HG03558 (cell line): ENCODE data around the gene DNAJB2.
A peak's percentile ranks its signal among the peaks of the same experiment; 100 is the strongest.
"Not testable (repeated sequence)": the region's sequence is repeated elsewhere in the genome, so short reads cannot be mapped to it uniquely, and the experiment has no call there.

Source experiments
- ATAC-seq: cut with Tn5 transposase; IDR thresholded peaks from one replicate; pipeline ENCODE4 v1.9.1; 2021; ENCODE audit warnings: moderate number of reproducible peaks; ENCODE audit not compliant: unreplicated experiment; ENCODE audit errors: extremely low read depth

Gene DNAJB2

DNA sequence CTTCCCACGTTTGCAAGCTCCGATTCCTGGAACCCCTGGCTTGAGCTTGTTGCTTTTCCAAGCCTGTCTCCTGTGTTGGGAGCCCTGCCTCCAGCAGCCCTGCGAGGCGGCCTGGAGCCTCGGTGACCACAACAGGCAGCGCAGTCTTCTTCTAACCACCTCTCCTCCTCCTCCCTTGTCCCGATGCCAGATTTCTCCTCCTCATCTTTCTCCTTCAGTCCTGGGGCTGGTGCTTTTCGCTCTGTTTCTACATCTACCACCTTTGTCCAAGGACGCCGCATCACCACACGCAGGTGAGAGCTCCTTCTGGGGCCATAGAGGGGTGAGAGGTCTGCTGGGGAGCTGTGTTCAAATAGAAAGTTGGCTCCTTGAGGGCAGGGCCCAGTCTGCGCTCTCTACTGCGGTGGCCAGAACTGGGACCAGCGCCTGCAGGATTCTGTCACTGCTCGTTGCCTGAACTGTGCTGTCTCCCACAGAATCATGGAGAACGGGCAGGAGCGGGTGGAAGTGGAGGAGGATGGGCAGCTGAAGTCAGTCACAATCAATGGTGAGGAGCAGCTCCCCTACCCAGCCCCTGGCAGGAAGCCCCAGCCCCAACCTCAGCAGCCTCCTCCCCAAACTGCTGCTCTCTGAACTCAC is 3.9 kb downstream of the DNAJB2 start:
- ATAC-seq: no peak

DNA sequence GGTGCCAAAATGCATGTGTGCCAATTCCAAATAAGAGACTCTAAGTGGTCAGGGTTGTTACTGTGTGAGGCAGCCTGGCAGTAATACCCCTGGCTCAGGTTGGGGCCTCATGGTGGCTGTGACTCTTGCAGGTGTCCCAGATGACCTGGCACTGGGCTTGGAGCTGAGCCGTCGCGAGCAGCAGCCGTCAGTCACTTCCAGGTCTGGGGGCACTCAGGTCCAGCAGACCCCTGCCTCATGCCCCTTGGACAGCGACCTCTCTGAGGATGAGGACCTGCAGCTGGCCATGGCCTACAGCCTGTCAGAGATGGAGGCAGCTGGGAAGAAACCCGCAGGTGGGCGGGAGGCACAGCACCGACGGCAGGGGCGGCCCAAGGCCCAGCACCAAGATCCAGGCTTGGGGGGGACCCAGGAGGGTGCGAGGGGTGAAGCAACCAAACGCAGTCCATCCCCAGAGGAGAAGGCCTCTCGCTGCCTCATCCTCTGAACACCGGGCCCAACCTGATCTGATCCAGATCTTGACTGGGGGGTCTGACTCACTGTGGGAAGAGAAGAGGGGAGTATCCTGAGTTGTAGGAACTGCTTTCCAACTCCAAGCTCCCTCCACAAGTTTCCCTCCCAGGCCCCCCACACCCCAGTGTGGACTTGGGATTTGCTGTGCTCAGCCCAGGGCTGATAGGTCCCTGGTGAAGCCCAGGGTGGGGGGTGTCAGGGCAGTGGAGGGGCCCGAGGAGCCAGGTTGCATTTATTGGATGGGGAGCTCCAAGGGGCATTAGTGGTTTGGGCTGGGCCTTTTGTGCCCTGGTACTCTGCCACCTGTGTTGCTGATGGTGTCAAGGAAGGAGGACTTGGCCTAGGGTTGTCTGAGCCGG is 5.6 kb downstream of the DNAJB2 start:
- no peak for ATAC-seq

DNA sequence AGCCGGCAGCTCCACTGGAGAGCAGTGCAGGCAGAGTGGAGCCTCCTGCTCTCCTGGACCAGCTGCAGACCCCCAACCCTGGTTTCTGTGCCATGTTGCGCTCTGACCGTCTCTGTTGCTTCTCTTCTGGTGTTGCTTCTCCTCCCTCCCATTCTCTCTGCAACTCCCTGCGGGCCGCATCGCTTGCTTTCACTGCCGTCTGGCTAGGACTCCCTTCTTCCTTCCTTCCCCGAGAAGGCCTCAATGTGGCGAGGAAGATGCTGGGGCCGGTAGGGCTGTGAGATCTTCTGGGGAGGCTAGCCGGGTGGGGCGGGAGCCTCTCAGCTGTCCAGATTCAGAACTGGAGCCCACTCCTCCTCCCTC is 6.2 kb downstream of the DNAJB2 start:
- ATAC-seq: no peak

DNA sequence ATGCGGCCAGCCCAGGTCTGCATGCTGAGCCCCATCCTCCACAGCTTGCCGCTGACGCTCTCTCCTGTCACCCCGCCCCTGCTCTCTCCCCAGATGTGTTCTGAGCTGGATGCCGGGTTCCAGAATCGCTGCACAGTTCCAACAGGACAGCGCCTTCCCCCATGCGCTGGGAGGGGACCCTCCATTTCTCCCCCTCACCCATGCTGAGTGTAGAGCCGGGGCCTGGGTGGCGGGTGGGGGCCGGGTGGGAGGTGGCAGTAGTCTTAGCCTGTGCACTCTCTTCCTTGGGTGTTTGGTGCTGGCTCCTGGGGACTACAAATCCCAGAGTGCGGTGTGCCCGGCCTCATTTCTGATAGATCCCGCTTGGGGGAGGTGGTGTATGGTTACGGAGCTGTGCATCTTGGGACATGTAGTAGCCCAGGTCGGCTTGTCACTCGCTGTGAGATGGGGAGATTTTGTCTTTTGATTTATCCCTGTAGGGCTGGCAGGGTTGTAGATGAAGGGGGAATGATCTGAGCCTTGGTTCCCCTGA is 6.8 kb downstream of the DNAJB2 start:
- no peak for ATAC-seq

DNA sequence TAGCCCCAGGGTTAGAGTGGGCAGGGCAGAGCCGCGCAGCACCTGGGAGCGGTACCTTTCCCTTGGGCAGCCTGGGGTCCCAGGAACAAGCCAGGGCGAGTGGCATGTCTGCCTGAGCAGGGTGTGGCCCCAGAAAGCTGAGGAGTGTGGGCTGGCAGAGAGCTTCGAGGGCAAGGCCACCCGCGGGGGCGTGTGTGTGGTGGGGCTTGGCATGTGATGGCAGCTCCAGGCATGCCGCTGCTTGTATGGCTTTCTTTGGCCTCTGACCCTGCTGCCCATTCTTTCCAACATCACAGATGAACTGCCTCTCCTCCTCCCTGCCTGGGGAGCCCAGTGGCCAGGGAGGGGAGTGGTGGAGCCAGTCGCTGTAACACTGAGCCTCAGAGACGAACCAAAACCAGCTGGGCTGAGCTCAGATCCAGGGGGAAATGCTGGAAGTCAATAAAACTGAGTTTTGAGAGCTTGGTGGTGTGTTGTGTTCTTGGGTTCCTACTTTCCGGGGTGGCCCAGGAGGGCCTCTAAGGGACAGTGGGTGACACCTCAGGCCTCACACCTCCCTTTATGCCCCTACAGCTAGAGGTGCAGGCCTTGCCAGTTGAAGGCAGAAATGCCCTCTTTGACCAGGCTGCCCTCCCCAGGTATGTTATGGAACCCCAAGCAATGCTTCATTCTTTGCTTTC is 7.4 kb downstream of the DNAJB2 start:
- ATAC-seq: no peak

DNA sequence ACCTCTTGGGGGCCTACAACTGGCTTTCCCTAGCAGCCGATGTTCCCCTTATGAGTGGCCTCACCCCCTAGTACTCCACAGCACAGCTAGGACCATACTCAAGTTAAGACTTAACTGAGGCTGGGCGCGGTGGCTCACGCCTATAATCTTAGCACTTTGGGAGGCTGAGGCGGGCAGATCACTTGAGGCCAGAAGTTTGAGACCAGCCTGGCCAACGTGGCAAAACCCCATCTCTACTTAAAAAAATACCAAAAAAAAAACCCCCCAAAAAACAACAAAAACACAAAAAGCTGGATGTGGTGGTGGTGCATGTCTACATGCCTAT is 7.9 kb downstream of the DNAJB2 start:
- not testable (repeated sequence) for ATAC-seq

DNA sequence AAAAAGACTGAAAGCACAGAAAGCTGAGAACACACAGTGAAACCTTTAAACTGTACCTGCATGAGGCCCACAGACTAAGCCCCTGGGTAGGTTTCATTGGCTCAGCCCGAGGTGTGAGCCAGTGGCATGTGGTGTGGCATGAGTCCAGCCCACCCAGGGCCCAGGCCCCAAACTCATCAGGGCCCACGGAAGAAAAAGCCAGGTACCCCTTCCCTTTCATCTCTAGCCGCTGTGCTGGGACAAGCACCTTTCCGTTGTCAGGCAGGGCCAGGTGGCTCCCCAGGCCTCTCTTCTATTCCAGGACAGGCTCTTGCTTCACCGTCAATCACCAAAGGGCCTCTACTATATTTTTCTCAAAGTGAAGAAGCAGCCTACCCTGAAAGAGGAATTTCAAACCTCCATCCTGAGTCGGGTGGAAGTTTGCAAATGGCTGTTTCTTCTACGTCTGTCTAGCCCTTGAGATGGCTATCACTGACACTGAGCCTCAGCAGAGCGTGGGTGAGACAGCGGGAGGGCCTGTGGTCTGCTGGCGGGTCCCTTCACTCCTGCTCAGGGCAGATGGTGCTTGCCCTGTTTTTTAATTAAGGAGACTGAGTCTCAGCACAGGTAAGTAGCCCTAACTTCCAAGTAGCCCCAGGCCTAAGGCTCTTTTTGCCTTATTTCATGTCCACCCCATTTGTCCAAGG is 8.6 kb downstream of the DNAJB2 start:
- ATAC-seq: no peak

DNA sequence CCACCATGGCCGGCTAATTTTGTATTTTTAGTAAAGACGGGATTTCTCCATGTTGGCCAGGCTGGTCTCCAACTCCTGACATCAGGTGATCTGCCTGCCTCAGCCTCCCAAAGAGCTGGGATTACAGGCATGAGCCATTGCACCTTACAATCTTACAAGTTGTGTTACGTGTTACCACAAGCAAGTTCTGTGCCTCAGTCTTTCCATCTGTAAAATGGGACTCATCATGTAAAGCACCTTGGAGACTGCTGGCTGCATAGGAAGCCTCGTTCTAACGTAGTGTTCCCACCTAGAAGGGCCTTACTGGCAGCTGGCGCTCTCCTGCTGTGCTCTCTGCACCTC is 10.0 kb downstream of the DNAJB2 start:
- no peak for ATAC-seq

DNA sequence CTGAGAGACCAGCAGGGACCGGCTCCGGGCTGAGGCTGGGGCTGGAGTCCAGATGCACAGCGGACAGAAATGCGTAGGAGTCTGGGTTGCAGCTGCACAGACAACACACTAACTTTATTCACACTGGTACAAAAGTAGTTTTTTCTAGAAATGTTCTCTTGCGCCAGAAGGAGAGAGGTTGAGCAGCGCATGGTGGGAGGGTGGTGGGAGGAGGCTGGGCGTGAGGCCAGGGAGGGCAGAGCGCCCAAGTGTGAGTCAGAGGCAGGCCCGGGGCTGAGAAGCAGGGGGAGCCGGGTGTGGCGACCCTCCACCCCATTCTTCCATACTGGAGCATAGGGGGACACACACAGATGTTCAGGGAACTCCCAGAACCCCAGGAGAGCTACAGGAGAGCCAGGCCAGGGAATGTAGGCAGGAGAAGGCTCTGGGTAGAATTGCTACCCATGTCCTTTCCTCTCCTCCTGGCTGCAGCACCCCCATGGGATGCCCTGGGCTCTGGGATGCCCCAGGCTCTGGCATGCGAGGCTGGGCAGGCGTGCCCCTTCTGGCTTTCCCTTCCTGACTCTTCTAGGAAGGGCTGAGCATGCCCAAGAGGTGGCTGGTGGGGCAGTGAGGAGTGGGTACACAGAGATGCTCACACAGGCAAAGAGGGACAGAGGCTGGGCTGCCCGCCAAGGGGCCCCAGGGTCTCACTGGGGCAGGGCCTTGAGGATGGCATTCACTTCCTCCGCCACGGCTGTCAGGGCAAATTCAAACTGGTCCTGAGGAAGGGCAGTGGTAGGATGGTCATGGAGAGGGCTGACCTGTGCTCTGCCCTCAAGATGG is 10.6 kb downstream of the DNAJB2 start:
- no peak for ATAC-seq

DNA sequence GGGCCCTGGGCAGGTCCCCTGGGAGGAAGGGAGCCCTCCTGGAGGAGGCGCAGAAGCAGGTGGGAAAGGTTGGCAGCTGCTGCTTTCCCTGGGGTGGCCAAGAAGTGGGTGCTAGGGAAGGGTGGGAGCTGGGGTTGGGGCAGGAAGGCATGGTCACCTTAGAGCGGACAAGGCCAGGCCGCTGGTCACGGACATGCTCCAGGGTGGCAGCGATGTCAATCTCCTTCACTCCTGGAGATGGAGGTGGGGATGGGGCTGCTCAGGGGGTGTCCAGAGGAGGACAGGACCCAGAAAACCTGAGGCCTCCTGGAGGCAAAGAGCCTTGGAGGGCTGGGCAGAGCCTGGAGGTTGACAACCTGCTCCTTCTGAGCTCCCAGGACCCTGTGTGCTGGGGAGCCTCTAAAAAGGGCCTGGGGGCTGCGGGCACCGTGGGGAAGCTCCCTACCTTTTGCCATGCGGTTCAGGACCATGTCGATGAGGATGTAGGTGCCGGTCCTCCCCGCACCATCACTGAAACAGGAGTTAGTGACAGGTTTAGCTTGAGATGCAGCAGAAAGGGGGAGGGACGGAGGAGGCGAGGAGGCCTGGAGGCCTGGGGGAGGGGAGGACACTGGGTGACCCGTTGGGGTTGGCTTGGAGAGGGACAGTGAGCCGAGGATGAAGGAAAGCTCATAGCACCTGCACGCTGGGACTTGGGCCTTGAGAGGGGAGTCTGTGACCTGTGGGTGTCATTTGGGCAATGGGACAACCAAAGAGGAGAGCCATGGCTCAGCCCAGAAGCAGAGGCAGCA is 11.4 kb downstream of the DNAJB2 start:
- no peak for ATAC-seq

DNA sequence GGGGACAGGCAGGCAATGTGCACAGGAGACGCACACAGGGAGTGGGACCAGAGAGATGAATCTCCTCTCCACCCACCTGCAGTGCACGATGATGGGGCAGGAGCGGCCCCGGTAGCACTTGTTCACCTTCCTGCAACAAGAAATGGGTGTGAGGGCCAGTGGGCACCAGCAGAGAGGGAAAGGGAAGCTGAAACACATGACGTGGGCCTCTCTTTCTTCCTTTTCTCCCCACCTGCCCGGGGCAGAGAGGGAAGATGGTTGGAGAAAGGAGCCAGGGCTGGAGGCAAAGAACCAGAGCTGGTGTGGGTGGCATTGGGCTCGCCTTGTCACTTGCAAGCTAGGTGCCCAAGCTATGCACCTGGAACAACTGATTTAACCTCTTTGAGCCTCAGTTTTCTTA is 12.2 kb downstream of the DNAJB2 start:
- ATAC-seq: no peak

DNA sequence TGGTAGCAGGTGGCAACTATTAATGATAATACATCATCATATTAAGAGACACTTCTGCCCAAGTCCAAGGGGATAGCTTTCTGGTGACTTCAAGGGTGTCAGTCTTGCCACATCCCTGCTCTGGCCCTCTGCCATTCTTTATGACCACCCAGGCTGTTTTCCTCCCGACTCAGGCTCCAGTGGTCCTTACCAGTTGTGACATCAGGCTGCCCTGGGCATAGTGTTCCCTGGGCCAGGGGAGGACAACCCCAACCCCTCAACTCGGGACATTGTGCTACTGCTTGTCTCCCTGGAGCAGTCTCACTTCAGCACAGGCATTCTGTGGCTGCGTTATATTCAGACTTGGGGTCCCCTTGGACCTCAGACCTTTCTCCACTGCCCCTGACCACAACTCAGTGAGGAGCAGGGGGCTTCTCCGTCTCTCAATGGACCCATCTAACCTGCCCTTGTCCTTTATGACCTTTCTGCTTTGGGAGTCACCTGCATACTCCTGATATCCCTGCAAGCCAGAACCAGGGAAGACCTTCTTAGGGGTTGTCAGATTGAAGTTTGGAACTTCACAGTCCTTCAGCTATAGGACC is 12.8 kb downstream of the DNAJB2 start:
- ATAC-seq: no peak

DNA sequence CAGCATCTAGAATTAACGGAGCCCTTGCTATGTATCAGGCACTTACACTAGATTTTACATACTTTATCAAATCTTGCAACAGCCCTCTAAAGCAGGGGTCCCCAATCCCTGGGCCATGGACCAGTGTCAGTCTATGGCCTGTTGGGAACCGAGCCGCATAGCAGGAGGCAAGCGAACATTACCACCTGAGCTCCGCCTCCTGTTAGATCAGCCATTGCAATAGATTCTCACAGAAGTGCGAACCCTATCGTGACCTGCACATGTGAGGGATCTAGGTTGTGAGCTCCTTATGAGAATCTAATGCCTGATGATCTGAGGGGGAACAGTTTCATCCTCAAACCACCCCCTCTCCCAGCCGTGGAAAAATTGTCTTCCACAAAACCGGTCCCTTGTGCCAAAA is 13.4 kb downstream of the DNAJB2 start:
- no peak for ATAC-seq

DNA sequence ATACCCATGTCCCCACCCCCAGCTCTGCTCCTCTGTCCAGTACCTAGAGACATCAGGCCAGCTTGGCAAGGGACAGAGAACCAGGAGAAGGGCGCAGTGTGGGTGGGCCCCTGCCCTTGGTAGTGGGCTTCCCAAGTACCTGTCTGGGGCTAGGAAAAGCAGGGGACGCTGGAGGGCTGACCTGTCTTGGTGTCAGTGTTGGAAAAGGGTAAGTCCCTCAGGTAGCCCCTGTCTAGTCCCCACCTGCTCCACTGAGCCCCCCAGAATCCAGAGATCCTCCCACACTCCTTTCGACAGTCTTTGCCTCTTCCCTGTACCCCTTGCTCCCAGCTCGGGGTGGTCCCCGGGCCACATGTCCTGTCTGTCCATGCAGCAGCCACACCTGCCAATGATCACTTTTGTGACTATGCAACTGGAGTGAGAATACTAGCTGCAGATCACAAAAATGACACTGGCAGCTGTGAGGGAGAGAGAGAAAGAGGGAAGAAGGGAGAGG is 14.6 kb downstream of the DNAJB2 start:
- no peak for ATAC-seq

DNA sequence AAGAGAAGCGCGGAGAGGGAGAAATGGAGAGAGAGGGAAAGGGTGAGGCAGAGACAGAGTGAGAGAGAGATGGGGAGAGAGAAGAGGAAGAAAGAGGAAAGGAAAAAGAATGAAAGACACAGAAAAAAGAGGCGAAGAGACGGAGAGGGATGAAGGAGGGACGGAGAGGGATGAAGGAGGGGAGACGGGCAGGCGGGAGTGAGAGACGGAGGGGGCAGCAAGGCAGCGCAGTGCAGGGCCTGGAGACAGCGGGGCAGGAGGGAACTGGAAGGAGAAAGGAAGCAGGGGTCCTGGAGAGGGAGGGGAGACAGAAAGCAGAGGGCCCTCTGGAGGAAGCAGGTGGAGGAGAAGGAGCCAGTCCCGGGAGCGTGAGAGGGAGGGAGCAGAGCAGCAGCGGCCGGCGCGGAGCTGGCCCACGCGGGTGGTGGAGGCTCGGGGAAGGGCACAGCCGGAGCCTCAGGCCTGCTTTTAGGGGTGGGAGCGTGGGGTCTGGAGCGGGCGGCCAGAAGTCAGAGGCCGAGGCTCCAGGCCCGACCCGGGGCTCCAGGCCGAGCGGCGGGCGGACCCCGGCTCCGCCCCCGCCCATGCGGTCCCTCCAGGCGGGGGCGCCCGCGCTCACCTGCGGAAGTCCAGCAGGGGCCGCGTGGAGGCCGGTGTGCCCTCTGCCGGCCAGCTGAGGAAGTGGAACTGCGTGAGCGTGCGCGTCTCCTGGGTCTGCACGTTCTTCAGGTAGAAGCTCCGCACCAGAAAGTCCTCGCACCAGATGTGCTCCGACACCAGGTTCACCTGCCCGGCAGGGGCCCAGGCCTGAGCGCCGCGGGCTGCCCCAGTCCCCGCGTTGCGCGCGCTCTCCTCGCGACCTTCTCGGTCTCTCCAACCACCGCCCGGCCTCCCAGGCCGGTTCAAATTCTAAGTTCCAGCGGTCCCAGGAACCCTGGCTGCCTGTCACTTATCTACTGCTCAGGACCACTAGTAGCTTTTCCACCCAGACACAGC is 15.5 kb downstream of the DNAJB2 start:
- peak; percentile 84 for ATAC-seq

DNA sequence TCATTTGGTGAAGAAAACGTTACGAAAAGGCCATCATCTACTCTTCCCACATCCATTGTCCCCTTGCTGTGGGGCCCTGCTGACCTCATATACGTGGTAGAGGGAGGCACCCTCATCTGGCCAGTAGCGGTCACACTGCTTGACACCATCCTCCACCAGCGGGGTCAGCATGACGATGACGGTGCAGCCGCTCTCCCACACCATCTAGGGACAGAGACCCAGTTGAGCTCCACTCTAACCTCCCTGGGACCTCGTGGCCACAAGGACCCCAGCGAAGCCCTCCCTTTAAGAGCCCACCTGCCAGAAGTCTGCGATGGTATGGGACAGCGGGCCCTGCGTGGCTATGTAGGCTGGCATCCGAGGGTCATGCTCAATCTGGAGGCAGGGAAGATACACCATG is 17.0 kb downstream of the DNAJB2 start:
- ATAC-seq: no peak

DNA sequence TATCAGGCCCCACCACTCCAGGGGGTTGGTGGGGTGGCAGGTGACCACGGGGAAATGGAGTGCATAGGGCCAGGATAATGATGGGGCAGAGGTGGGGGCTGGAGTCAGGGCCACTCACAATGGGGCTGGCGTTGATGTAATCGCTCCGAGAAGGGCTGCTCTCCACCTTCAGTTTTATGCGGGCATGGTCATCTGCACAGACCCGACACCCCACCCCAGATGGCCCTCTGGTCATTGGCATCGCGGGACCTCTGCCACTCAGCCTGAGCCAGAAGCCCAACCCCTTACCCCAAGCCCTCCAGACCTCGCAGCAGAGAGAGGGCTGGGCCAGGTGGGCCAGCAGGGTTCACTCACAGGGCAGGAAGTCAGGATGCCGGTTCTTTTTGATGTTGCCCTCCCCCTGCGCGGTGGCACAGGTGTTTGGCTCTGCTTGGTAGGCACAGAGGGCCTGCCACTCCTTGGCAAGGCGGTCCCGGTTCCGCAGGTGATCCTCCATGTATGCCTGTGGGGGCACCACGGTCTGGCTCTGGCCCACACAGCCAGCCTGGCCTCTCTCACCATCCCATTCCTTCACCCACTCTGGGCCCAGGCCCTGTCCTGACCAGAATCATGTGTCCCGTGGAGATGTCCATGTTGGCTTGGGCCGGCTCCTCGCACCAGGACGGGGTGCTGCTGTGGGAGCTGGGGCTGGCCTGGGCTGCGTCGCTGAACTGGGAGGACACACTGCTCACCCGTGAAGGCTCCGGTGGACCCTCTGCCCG is 17.6 kb downstream of the DNAJB2 start:
- no peak for ATAC-seq
